ENCODE measurements around the gene KLRD1. TPM values are rescaled to one million over a fixed set of nuclear protein-coding genes. Genes with fewer than 3 reads are reported as not detected.

The KLRD1 gene
- 10 to 100 TPM in 4 of 5 donors, 1 to 10 TPM in 1; 9.7 to 29.9 (median 24.4) TPM for total RNA-seq
- total RNA-seq (2013): 144 TPM
- 11.9 to 110 (median 31.0) reads per million in 29 experiments for total RNA-seq

- Histone ChIP-seq H3K27ac (ENCODE audit: low read length) (peak within 1 kb of the TSS; percentile 49), H3K4me1 (ENCODE audit: control insufficient read depth in 1 of 2, extremely low read depth in 1 of 2, insufficient read depth in 2 of 2, low read length in 2 of 2) (peaks cover 0 to 3% of the 10 kb centered on the region in 2 experiments), H3K27me3 (replicated peaks in 1 of 2; ENCODE audit: control insufficient read depth in 2 of 2, extremely low read depth in 1 of 2, insufficient read depth in 2 of 2, low read length in 1 of 2) (no peaks in the 10 kb centered on the region), H3K36me3 (ENCODE audit: control insufficient read depth in 2 of 2, extremely low read depth in 1 of 2, insufficient read depth in 1 of 2, low read length in 1 of 2) (no peaks in the 10 kb centered on the region), H3K9me3 (no peaks in the 10 kb centered on the region), H3K4me3 (ENCODE audit: control insufficient read depth in 1 of 2, extremely low read depth in 1 of 2, low read length in 1 of 2) (peak within 1 kb of the TSS in 1 of 2 donors; percentile 41)
- POLR2A ChIA-PET: interaction anchor here in 1 of 2 donors (0.6 to 0.7 kb wide), 2 partner anchors 25 to 140 kb away, joined by 3 to 4 read pairs; no protein-coding TSS in a partner anchor
- no peak for ATAC-seq (replicated peaks in 1 of 4)
- WGBS (ENCODE audit: insufficient coverage): no CpG with 5 or more reads among the region's 1 CpG
- DNase-seq: peak in 1 of 35 experiments; percentile 41
- Mint-ChIP-seq H3K4me3 (peak within 1 kb of the TSS; percentile 29 to 75 (median 56)), H3K27ac (peak within 1 kb of the TSS; percentile 53 to 69), H3K27me3 (no peaks in the 10 kb centered on the region), H3K4me1 (peaks cover 0 to 20% (median 12%) of the 10 kb centered on the region in 3 donors), H3K9me3 (peaks cover 0 to under 1% (median 0%) of the 10 kb centered on the region in 3 donors), H3K36me3 (peaks cover 3% of the 10 kb centered on the region)
- CTCF ChIA-PET: interaction anchor here in 1 of 2 donors (0.6 kb wide), 2 partner anchors 15 to 55 kb away, joined by 3 to 4 read pairs; no protein-coding TSS in a partner anchor
Measured at GRCh38 chr12:10307630-10308029, at the start of gene KLRD1. KLRD1 (plus strand) TSS chr12:10307870; CDS start chr12:10308078, 208 bp downstream.

GRCh38 chr12:10260927-10261326 lies 46.7 kb upstream of the KLRD1 start:
- WGBS (ENCODE audit: insufficient coverage): no CpG with 5 or more reads among the region's 1 CpG
- Histone ChIP-seq H3K36me3 (ENCODE audit: control insufficient read depth in 2 of 2, extremely low read depth in 1 of 2, insufficient read depth in 1 of 2, low read length in 1 of 2) (no peaks in the 10 kb centered on the region), H3K4me1 (ENCODE audit: control insufficient read depth in 1 of 2, extremely low read depth in 1 of 2, insufficient read depth in 2 of 2, low read length in 2 of 2) (no peaks in the 10 kb centered on the region), H3K4me3 (ENCODE audit: control insufficient read depth in 1 of 2, extremely low read depth in 1 of 2, low read length in 1 of 2) (no peak overlapping the region), H3K27me3 (replicated peaks in 1 of 2; ENCODE audit: control insufficient read depth in 2 of 2, extremely low read depth in 1 of 2, insufficient read depth in 2 of 2, low read length in 1 of 2) (no peaks in the 10 kb centered on the region), H3K27ac (ENCODE audit: low read length) (no peak overlapping the region), H3K9me3 (no peaks in the 10 kb centered on the region)
- ATAC-seq (replicated peaks in 1 of 4) (no peak), DNase-seq (no peak)
- Mint-ChIP-seq H3K27ac (no peak overlapping the region), H3K4me3 (no peak overlapping the region), H3K9me3 (peaks cover 2 to 5% (median 4%) of the 10 kb centered on the region in 3 donors), H3K4me1 (no peaks in the 10 kb centered on the region), H3K27me3 (peaks cover 0 to 20% of the 10 kb centered on the region in 2 donors), H3K36me3 (no peaks in the 10 kb centered on the region)
- ChIA-PET POLR2A (no interaction called here), CTCF (no interaction called here)

- Histone ChIP-seq H3K27me3 (replicated peaks in 1 of 2; ENCODE audit: control insufficient read depth in 2 of 2, extremely low read depth in 1 of 2, insufficient read depth in 2 of 2, low read length in 1 of 2) (no peaks in the 10 kb centered on the region), H3K4me3 (ENCODE audit: control insufficient read depth in 1 of 2, extremely low read depth in 1 of 2, low read length in 1 of 2) (no peak overlapping the region), H3K9me3 (no peaks in the 10 kb centered on the region), H3K27ac (ENCODE audit: low read length) (no peak overlapping the region), H3K36me3 (ENCODE audit: control insufficient read depth in 2 of 2, extremely low read depth in 1 of 2, insufficient read depth in 1 of 2, low read length in 1 of 2) (no peaks in the 10 kb centered on the region), H3K4me1 (ENCODE audit: control insufficient read depth in 1 of 2, extremely low read depth in 1 of 2, insufficient read depth in 2 of 2, low read length in 2 of 2) (no peaks in the 10 kb centered on the region)
- DNase-seq: no peak
- Mint-ChIP-seq H3K27me3 (no peaks in the 10 kb centered on the region), H3K4me1 (no peaks in the 10 kb centered on the region), H3K9me3 (no peaks in the 10 kb centered on the region), H3K4me3 (no peak overlapping the region), H3K36me3 (no peaks in the 10 kb centered on the region), H3K27ac (no peak overlapping the region)
- ChIA-PET POLR2A (interaction anchor here in 1 of 2 donors (0.6 kb wide), 1 partner anchor 192 kb away, joined by 3 read pairs; no protein-coding TSS in a partner anchor), CTCF (interaction anchor here in 1 of 2 donors (0.7 kb wide), 1 partner anchor 1678 kb away, joined by 3 read pairs; no protein-coding TSS in a partner anchor)
- no peak for ATAC-seq (replicated peaks in 1 of 4)
- WGBS (ENCODE audit: insufficient coverage): 91% methylated on average over 5 of the region's 5 CpGs
Measured at GRCh38 chr12:10268037-10268436, 39.6 kb upstream of the KLRD1 start.

- Mint-ChIP-seq H3K27ac (no peak overlapping the region), H3K4me3 (no peak overlapping the region), H3K9me3 (no peaks in the 10 kb centered on the region), H3K36me3 (no peaks in the 10 kb centered on the region), H3K4me1 (no peaks in the 10 kb centered on the region), H3K27me3 (peaks cover 0 to 1% of the 10 kb centered on the region in 2 donors)
- H3K27ac ChIP-seq (ENCODE audit: low read length): no peak overlapping the region
- ChIA-PET POLR2A (no interaction called here), CTCF (no interaction called here)
- no peak for DNase-seq
- no peaks in the 10 kb centered on the region for H3K36me3 ChIP-seq (ENCODE audit: control insufficient read depth in 2 of 2, extremely low read depth in 1 of 2, insufficient read depth in 1 of 2, low read length in 1 of 2)
- peaks cover 0 to 2% of the 10 kb centered on the region in 2 experiments for H3K4me1 ChIP-seq (ENCODE audit: control insufficient read depth in 1 of 2, extremely low read depth in 1 of 2, insufficient read depth in 2 of 2, low read length in 2 of 2)
- ATAC-seq (replicated peaks in 1 of 4): no peak
- no peaks in the 10 kb centered on the region for H3K9me3 ChIP-seq
- H3K27me3 ChIP-seq (replicated peaks in 1 of 2; ENCODE audit: control insufficient read depth in 2 of 2, extremely low read depth in 1 of 2, insufficient read depth in 2 of 2, low read length in 1 of 2): no peaks in the 10 kb centered on the region
- WGBS (ENCODE audit: insufficient coverage): 100% methylated on average over 1 of the region's 2 CpGs
- H3K4me3 ChIP-seq (ENCODE audit: control insufficient read depth in 1 of 2, extremely low read depth in 1 of 2, low read length in 1 of 2): no peak overlapping the region
Measured at GRCh38 chr12:10272467-10272866, 35.2 kb upstream of the KLRD1 start.

DNA sequence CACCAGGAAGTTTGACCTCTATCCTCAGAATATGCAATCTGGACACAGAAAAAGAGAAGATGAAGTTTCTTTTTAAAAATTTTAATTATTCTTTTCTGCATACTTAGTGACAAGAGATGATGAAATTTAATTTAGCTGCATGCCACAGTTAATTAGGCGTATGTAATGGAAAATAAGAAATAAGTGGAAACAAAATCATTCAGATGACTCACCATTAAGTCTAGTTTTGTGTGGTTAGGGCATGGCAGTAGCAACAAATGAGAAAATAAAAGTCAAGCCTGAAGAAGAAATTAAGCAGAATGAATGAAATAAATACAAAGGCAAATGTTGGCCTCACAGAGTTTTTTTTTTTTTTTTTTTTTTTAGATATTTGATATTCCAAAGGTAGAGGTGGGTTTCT lies 30.9 kb upstream of the KLRD1 start:
- H3K4me1 ChIP-seq (ENCODE audit: control insufficient read depth in 1 of 2, extremely low read depth in 1 of 2, insufficient read depth in 2 of 2, low read length in 2 of 2): peaks cover 0 to 7% of the 10 kb centered on the region in 2 experiments
- ChIA-PET POLR2A (no interaction called here), CTCF (no interaction called here)
- H3K27me3 ChIP-seq (replicated peaks in 1 of 2; ENCODE audit: control insufficient read depth in 2 of 2, extremely low read depth in 1 of 2, insufficient read depth in 2 of 2, low read length in 1 of 2): no peaks in the 10 kb centered on the region
- no CpG with 5 or more reads among the region's 1 CpG for WGBS (ENCODE audit: insufficient coverage)
- H3K4me3 ChIP-seq (ENCODE audit: control insufficient read depth in 1 of 2, extremely low read depth in 1 of 2, low read length in 1 of 2): no peak overlapping the region
- DNase-seq (no peak), ATAC-seq (replicated peaks in 1 of 4) (no peak)
- no peak overlapping the region for H3K27ac ChIP-seq (ENCODE audit: low read length)
- no peaks in the 10 kb centered on the region for H3K9me3 ChIP-seq
- H3K4me1 Mint-ChIP-seq: peaks cover 0 to 4% (median 0%) of the 10 kb centered on the region in 3 donors
- H3K9me3 Mint-ChIP-seq: peaks cover 0 to 4% (median 0%) of the 10 kb centered on the region in 3 donors
- peaks cover 4 to 9% of the 10 kb centered on the region in 2 donors for H3K27me3 Mint-ChIP-seq
- no peaks in the 10 kb centered on the region for H3K36me3 ChIP-seq (ENCODE audit: control insufficient read depth in 2 of 2, extremely low read depth in 1 of 2, insufficient read depth in 1 of 2, low read length in 1 of 2)
- H3K36me3 Mint-ChIP-seq: no peaks in the 10 kb centered on the region
- no peak overlapping the region for H3K27ac Mint-ChIP-seq
- no peak overlapping the region for H3K4me3 Mint-ChIP-seq

GRCh38 chr12:10278104-10278503 lies 29.6 kb upstream of the KLRD1 start:
- H3K27me3 ChIP-seq (replicated peaks in 1 of 2; ENCODE audit: control insufficient read depth in 2 of 2, extremely low read depth in 1 of 2, insufficient read depth in 2 of 2, low read length in 1 of 2): no peaks in the 10 kb centered on the region
- H3K4me3 ChIP-seq (ENCODE audit: control insufficient read depth in 1 of 2, extremely low read depth in 1 of 2, low read length in 1 of 2): no peak overlapping the region
- H3K27ac Mint-ChIP-seq: no peak overlapping the region
- H3K4me1 ChIP-seq (ENCODE audit: control insufficient read depth in 1 of 2, extremely low read depth in 1 of 2, insufficient read depth in 2 of 2, low read length in 2 of 2): peaks cover 0 to 7% of the 10 kb centered on the region in 2 experiments
- H3K9me3 ChIP-seq: no peaks in the 10 kb centered on the region
- H3K36me3 ChIP-seq (ENCODE audit: control insufficient read depth in 2 of 2, extremely low read depth in 1 of 2, insufficient read depth in 1 of 2, low read length in 1 of 2): no peaks in the 10 kb centered on the region
- DNase-seq (no peak), ATAC-seq (replicated peaks in 1 of 4) (no peak)
- CTCF ChIA-PET: no interaction called here
- H3K4me3 Mint-ChIP-seq: no peak overlapping the region
- no peaks in the 10 kb centered on the region for H3K36me3 Mint-ChIP-seq
- H3K27me3 Mint-ChIP-seq: peaks cover 4 to 10% of the 10 kb centered on the region in 2 donors
- POLR2A ChIA-PET: no interaction called here
- peaks cover 0 to 4% (median 0%) of the 10 kb centered on the region in 3 donors for H3K9me3 Mint-ChIP-seq
- WGBS (ENCODE audit: insufficient coverage): no CpG with 5 or more reads among the region's 2 CpGs
- H3K4me1 Mint-ChIP-seq: peaks cover 0 to 5% (median 0%) of the 10 kb centered on the region in 3 donors
- no peak overlapping the region for H3K27ac ChIP-seq (ENCODE audit: low read length)

Measured in T-cell (primary cell).